GM19238 (cell line): ENCODE results near the gene SIVA1.

Source experiments
- DNase-seq: peaks from one replicate; pipeline ENCODE4 v3.0.0; 2011; ENCODE audit warnings: low spot score; ENCODE audit not compliant: insufficient read length

Gene SIVA1

DNA sequence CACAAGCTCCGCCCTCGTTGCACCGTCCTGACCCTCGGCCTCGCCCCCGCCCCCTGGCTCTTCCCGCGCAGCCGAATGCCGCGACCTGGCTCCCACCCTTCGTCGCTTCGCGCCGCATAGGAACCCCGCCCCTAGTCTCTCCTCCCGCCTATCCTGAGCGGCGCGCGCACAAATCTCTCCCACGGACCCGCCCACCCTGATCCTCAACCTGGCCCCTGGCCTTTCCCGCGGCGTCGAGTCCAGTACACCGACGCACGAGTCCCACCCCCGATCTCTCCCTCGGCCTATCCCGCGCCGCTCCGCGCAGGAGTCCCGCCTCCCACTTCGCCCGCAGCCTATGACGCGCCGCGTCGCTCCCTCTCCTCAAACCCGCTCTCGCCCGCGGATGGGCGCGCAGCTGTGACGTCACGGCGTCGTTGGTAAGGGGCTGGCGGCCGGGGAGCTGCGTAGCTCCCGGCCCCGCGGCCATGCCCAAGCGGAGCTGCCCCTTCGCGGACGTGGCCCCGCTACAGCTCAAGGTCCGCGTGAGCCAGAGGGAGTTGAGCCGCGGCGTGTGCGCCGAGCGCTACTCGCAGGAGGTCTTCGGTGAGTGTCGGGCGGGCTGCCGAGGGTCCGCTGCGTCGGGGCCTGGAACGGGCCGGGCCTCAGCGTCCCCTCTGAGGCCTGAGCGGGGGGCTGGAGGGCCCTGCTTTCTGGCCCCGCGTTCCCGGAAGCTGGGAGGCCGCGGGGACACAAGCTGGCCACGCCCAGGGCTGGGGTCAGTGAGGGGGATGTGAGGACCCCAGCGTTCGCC lies at the start of gene SIVA1:
TSS of gene SIVA1 (plus strand) at position 413 of the 793 bp plus-strand sequence. CDS start at position 468, 55 bp downstream.
- DNase-seq = peak; percentile 100

- no peak for DNase-seq
Observed at GRCh38 chr14:104703269-104703668, 49.7 kb upstream of the SIVA1 start.

DNA sequence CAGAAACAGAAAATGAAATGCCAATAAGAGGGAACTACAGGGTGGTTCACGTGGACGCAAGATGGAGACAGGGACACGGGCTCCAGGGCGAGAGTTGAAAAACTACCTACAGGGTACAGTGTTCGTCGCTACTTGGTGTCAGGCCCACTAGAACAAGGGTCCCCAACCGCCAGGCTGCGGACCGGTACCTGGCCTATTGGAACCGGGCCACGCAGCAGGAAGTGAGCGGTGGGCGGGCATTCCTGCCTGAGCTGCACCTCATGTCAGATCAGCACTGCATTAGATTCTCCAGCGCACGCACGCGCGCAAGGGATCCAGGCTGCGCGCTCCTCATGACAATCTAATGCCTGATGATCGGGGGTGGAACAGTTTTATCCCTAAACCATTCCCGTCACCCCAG lies 48.7 kb upstream of the SIVA1 start:
- DNase-seq = no peak

DNA sequence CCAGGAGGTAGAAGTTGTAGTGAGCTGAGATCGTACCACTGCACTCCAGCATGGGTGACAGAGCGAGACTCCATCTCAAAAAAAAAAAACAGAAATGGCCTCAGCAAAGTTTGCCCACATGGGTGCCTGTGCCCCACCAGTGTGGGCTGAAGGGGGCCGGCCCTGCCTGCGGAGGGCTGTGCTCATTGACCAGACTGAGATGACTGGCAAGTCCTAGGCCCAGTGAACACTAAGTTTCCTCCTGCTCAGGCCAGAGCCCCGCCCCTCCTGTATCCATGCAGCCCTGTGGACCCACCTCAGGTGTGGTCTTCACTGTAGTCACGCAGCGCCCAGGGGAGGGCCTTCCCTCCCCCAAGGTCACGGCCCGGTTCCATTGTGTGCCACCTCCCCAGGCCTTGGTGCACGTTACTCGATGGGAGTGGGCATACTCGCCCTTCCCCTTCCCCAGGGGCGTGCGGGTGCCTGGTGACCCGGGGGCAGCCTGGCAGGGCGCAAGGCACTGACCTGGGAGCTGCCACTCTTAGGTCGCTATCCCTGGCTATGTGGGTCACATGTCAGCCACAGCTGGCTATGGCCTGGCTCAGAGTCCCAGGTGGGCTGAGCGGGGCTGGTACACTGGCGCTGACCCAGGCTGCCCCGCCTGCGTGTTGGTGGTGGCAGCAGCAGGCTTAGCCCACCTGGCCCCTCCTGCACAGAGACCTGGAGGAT lies 47.5 kb upstream of the SIVA1 start:
- no peak for DNase-seq

DNA sequence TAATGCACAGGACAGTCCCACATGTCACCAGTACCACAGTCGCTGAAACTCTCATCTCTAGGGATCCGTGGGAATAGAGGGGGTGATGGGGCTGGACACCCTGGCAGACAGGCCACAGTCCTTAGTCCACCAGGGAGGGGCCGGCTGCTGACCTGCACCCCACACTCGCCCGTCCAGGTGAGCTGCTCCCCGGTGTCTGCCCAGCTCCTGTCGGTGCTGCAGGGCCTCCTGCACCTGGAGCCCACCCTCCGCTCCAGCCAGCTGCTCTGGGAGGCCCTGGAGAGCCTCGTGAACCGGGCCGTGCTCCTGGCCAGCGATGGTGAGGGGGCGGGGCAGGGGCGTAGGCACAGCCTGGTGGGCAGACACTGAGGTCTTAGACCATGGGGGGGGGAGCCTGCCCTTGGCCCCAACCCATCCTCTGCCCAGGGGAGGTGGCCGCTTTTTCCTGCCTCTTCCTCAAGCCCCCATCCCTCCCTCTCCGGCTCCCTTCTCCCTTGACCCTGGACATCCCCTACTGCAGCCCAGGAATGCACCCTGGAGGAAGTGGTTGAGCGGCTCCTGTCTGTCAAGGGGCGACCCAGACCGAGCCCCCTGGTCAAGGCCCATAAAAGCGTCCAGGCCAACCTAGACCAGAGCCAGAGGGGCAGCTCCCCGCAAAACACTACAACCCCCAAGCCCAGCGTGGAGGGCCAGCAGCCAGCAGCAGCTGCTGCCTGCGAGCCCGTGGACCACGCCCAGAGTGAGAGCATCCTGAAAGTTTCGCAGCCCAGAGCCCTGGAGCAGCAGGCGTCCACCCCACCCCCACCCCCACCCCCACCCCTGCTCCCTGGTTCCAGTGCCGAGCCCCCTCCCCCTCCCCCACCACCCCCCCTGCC lies 46.0 kb upstream of the SIVA1 start:
- DNase-seq = no peak

- DNase-seq = no peak
Observed at GRCh38 chr14:104707608-104708595, 45.0 kb upstream of the SIVA1 start.

DNA sequence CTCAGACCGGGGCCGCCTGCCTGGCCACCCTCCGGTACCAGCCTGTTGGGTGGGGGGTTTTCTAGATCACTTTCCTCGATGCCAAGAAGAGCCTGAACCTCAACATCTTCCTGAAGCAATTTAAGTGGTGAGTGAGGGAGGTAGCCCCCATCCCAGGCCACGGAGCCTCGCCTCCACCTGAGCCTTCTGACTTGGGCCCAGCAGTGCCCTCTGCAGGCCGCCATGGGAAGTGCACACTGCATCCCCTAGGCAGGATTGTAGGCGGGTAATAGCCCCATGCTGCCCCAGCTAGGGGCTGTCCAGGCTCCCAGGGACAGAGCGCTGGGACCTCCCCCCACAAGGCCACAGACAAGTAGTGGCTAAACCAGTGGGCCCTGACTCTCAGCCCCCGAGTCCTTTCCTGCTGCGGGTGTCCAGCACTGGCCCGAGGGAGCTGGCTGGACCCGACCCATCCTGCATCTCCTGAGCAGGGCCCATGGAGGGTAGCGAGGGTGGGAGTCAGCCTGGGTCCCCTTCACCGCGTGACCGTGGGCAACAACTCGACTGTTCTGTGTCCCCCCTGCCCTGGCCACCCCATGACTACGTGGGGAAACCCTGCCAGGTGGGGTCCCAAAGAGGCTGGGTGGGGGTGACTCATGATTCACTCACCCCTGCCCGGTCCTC lies 44.2 kb upstream of the SIVA1 start:
- DNase-seq = peak; percentile 98

DNA sequence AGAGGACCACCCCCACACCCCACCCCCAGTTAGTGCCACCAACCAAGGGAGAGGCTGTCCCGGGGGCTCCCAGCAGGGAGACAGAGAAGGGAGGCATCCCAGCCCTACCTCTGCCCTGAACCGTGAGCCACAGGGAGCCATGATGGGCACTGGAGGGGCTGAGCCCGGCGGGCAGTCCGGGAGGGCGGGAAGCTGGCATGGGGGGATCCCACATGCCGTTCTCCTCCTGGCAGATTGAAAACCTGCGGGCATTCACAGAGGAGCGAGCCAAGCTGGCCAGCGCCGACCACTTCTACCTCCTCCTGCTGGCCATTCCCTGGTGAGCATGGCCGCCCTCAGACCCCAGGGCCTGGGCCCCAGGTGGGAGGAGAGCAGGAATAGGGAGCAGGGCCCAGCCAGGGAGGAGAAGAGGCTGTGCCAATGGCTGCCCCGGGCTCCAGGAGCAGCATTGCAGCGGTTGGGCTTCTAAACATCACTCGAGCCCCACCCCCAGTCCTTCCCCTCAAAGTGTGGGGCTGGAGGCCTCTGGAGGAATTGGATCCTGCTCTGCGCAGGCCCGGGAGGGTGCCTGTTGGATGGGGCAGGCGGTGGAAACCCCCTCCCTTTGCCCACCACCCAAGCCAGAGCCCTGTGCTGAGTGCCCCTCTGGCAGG lies 43.4 kb upstream of the SIVA1 start:
- DNase-seq = no peak

GRCh38 chr14:104710071-104710735 lies 42.7 kb upstream of the SIVA1 start:
- no peak for DNase-seq

- no peak for DNase-seq
Observed at GRCh38 chr14:104712881-104713734, 39.8 kb upstream of the SIVA1 start.

GRCh38 chr14:104714066-104714465 lies 38.9 kb upstream of the SIVA1 start:
- DNase-seq = no peak

DNA sequence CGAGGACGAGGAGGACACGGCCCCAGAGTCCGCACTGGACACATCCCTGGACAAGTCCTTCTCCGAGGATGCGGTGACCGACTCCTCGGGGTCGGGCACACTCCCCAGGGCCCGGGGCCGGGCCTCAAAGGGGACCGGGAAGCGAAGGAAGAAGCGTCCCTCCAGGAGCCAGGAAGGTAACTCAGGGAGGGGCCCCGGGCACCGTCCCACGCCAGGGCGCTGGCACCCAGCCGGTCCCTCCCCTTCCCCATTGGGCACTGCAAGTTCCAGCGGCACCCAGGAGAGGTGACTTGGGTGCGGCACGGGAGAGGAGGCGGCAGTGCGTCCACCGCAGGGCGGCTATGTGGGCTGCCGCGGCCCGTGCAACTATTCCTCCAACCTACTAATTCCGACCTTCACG lies 38.3 kb upstream of the SIVA1 start:
- no peak for DNase-seq

DNA sequence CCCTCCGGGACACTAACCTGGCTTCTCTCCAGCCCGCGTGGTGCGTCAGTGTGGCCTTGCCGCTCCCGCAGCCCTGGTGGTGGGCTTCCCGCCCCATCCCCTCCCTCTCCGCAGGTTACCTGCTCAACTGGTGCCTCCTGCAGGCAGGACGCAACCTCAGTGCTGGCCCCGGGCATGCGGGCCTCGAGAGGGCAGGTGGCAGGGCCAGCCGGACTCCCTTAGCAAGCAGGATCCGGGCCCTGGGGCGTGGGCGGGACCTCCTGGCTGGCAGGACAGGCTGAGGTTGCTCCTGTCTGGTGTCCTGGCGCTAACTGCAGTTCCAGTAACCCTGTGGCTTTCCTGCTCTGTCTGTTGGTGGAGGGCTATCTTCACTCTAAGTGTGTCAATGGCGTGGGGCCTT lies 37.5 kb upstream of the SIVA1 start:
- DNase-seq = no peak

DNA sequence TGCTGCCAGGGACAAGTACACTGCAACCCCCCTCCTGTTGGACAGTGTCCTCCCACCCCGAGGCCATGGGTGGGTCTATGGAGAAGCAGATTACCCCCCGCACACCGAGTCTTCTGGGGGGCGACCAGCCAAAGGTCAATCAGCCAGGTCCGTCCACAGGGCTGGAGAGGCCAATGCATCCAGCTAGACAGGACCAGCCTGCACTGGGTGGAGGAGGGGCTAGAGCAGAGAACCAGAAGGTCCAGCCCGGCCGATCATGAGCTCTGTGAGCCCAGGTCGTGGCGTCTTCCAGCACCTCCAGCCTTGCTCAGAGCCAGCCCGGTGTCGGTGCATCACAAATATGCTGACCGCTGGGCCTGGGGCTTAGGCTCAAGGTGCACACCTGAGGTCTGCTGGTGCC lies 37.1 kb upstream of the SIVA1 start:
- DNase-seq = no peak

DNA sequence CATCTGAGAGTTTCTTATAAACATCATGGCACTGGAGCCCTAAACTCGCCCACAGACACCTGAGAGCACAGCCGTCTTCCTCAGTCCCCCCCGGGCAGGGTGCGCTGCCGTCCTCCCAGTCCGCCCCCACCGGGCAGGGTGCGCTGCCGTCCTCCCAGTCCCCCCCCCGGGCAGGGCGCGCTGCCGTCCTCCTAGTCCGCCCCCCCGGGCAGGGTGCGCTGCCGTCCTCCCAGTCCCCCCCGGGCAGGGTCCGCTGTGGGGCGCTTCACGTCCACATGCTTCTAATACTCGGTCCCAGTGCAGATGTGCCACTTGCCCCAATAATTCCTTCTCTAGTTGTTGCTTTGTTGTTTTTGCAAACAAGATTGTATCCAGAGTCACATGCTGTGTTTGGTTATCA lies 35.8 kb upstream of the SIVA1 start:
- DNase-seq = no peak

GRCh38 chr14:104717646-104718045 lies 35.3 kb upstream of the SIVA1 start:
- DNase-seq = no peak

DNA sequence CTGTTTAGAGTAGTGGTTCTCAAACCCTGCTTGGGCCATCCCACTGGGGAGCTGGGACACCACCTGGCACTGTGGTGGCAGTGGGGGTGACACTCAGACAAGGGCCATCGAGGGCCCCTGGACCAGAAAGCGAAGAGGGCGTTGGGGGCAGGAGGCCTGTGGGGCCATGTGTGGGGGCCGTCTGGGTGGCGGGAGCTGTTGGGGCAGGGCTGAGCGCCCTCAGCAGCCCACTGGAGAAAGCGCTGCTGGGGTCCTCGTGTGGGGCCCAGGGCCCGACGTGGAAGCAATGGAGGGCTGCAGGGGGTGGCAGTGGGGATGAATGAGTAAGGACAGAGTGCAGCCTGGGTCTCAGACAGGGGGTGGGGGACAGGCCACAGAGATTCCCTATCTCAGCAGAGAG lies 34.8 kb upstream of the SIVA1 start:
- DNase-seq = no peak

DNA sequence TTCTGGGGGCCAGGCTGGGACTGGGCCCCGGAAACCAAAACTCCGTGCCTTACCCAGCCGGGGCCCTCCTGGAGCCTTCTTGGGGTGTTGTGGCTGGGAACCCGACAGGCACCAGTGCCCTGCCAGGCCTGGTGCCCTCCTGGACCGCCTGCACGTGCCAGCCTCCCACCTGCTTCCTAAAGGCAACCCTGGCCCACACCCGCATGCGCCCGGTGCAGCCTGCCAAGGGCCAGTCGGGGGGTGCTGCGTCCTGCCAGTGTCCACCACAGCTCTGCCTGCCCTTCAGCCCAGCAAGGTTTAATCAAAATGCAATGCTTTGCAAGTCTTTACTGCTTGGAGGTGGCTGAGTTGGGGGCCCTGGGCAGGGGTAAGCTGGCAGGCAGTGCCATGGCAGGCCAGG lies 34.1 kb upstream of the SIVA1 start:
- no peak for DNase-seq
